HepG2 (cell line): ENCODE results near the gene ESYT2. TPM values are rescaled to one million over a fixed set of nuclear protein-coding genes. Genes with fewer than 3 reads are reported as not detected.

Source experiments
- AKAP8 ChIP-seq: sonication (generic); formaldehyde crosslinking; IDR thresholded peaks from 2 replicates; pipeline ENCODE4 v1.5.1; 2020; ENCODE audit warnings: mild to moderate bottlenecking, missing genetic modification reagents
- GFI1 ChIP-seq: sonication (generic); formaldehyde crosslinking; IDR thresholded peaks from 2 replicates; pipeline ENCODE4 v1.5.0; 2020; ENCODE audit warnings: missing genetic modification reagents, mild to moderate bottlenecking, borderline replicate concordance
- ISL2 ChIP-seq: sonication (generic); formaldehyde crosslinking; IDR thresholded peaks from 2 replicates; pipeline ENCODE4 v1.5.0; 2020; ENCODE audit warnings: missing genetic modification reagents
- KAT2B ChIP-seq: fragments of 150-350 bp; IDR thresholded peaks from 2 replicates; pipeline ENCODE4 v1.6.1; 2014; ENCODE audit warnings: low read depth, low read length, borderline replicate concordance
- MTA3 ChIP-seq: sonication (generic); formaldehyde crosslinking; IDR thresholded peaks from 2 replicates; pipeline ENCODE4 v1.4.0; 2020; ENCODE audit warnings: missing genetic modification reagents
- TAF1 ChIP-seq: sonication (generic); formaldehyde crosslinking; IDR thresholded peaks from 2 replicates; pipeline ENCODE4 v1.4.0; 2020; ENCODE audit warnings: missing genetic modification reagents
- TCF12 ChIP-seq, 2 experiments: fragments of 450-650 bp in 1 of 2; sonication (generic) in 1 of 2; formaldehyde crosslinking in 1 of 2; IDR thresholded peaks; 2 replicates each; pipeline versions ENCODE4 v1.6.1 to v1.8.0; 2017 to 2022; ENCODE audit warnings: antibody characterized with exemption in 1 of 2, mild to moderate bottlenecking in 1 of 2, missing genetic modification reagents in 1 of 2, moderate library complexity in 1 of 2
- ZFP41 ChIP-seq: sonication (generic); formaldehyde crosslinking; IDR thresholded peaks from 2 replicates; pipeline ENCODE4 v1.4.0; 2020; ENCODE audit warnings: mild to moderate bottlenecking, missing genetic modification reagents, borderline replicate concordance
- ZNF484 ChIP-seq: sonication (generic); formaldehyde crosslinking; IDR thresholded peaks from 2 replicates; pipeline ENCODE4 v1.5.1; 2020; ENCODE audit warnings: mild to moderate bottlenecking, low read depth, missing genetic modification reagents, borderline replicate concordance
- polyA plus RNA-seq, 8 experiments: library from polyadenylated mRNA; depleted of rRNA in 3 of 8; stranded (reverse) in 7 of 8; unstranded in 1 of 8; fragments of >200 nt; fragmentation: Illumina TruSeq in 4 of 8; extraction: Trizol in 4 of 8; gene quantifications; 2 replicates each; pipeline versions ENCODE4 v1.2.1 to v1.2.3, GENCODE V29; 2011 to 2016; ENCODE audit warnings: low read depth in 4 of 8, missing spikeins in 1 of 8, mixed read lengths in 1 of 8; ENCODE audit not compliant: insufficient read depth in 1 of 8
- total RNA-seq, 5 experiments: library from RNA; depleted of rRNA; stranded (reverse); fragments of >200 nt; fragmentation: Illumina TruSeq; extraction: Trizol; gene quantifications; 2 replicates each; pipeline ENCODE4 v1.2.3, GENCODE V29; 2016; ENCODE audit warnings: low read depth in 1 of 5
- TF ChIP-seq, protein P1 (sequence below): sonication (generic); formaldehyde crosslinking; IDR thresholded peaks from 2 replicates; pipeline ENCODE4 v1.5.0; 2020; ENCODE audit warnings: mild to moderate bottlenecking, missing genetic modification reagents, borderline replicate concordance
- TF ChIP-seq, protein P2 (sequence below): sonication (generic); formaldehyde crosslinking; IDR thresholded peaks from 2 replicates; pipeline ENCODE4 v1.8.0; 2022; ENCODE audit warnings: mild to moderate bottlenecking, missing genetic modification reagents; ENCODE audit not compliant: insufficient replicate concordance
- TF ChIP-seq, protein P3 (sequence below): IDR thresholded peaks from 2 replicates; pipeline ENCODE4 v1.6.1; 2016; ENCODE audit warnings: mild to moderate bottlenecking, missing biosample characterization, missing genetic modification reagents
- TF ChIP-seq, protein P4 (sequence below): sonication (generic); formaldehyde crosslinking; IDR thresholded peaks from 2 replicates; pipeline ENCODE4 v1.4.0; 2020; ENCODE audit warnings: missing genetic modification reagents, borderline replicate concordance

The ESYT2 gene
- total and polyA plus RNA-seq, 2 of the 13 experiments (the other 11 are each of a cell fraction or from before 2014, with no cell fraction given), result 28.5 to 37.3 TPM

DNA sequence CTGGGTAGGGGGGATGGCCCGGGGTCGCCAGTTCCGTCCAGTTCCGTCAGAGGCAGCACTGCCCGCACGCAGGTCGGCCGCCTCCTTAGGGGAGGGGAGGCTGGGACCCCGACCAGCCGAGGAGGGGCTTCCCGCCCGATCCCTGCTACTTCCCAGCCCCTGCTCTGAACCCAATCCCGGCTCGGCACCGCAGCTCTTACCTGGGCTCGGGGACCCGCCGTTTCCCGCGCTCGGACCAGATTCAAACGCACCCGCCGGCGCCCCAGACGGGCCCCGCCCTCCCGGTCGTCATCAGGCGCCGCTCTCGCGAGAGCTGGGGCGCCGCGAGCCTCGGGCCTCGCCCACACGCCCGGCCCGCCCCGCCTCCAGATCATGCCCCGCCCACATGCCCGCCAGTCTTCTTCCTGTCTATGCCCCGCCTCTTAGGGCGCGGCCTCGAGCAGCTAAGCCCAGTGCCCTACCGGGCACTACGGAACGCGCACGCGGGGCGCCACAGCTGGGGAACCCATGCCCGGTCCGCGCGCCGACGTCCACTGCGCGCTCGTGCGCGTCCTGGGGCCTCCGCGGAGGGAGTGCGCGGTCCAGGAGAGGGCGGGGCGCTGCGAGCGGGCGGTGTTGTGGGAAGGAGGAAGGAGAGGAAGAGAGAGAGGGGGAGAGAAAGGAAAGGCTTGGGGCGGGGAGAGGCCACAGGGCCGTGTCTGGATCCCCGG lies 124.6 kb downstream of the ESYT2 start, which contains the start of gene NCAPG2 (continued):
- TF ChIP-seq ZNF484 (CRISPR knock-in tag) (no peak), ISL2 (no peak), ZFP41 (CRISPR knock-in tag) (0 out of 2 replicates have a peak, but pooled peaks have one; percentile 45), AKAP8 (CRISPR knock-in tag) (peak; percentile 90), KAT2B (no peak), GFI1 (CRISPR knock-in tag) (peak; percentile 57; the same call in 1 of the 2 replicates), TCF12 (IDR thresholded peaks at IDR 0.05) (no peak), TCF12 (CRISPR knock-in tag; IDR thresholded peaks at IDR 0.05) (no peak), MTA3 (CRISPR knock-in tag) (no peak), TAF1 (CRISPR knock-in tag) (peak; percentile 64)
- TF ChIP-seq, protein P1, sequence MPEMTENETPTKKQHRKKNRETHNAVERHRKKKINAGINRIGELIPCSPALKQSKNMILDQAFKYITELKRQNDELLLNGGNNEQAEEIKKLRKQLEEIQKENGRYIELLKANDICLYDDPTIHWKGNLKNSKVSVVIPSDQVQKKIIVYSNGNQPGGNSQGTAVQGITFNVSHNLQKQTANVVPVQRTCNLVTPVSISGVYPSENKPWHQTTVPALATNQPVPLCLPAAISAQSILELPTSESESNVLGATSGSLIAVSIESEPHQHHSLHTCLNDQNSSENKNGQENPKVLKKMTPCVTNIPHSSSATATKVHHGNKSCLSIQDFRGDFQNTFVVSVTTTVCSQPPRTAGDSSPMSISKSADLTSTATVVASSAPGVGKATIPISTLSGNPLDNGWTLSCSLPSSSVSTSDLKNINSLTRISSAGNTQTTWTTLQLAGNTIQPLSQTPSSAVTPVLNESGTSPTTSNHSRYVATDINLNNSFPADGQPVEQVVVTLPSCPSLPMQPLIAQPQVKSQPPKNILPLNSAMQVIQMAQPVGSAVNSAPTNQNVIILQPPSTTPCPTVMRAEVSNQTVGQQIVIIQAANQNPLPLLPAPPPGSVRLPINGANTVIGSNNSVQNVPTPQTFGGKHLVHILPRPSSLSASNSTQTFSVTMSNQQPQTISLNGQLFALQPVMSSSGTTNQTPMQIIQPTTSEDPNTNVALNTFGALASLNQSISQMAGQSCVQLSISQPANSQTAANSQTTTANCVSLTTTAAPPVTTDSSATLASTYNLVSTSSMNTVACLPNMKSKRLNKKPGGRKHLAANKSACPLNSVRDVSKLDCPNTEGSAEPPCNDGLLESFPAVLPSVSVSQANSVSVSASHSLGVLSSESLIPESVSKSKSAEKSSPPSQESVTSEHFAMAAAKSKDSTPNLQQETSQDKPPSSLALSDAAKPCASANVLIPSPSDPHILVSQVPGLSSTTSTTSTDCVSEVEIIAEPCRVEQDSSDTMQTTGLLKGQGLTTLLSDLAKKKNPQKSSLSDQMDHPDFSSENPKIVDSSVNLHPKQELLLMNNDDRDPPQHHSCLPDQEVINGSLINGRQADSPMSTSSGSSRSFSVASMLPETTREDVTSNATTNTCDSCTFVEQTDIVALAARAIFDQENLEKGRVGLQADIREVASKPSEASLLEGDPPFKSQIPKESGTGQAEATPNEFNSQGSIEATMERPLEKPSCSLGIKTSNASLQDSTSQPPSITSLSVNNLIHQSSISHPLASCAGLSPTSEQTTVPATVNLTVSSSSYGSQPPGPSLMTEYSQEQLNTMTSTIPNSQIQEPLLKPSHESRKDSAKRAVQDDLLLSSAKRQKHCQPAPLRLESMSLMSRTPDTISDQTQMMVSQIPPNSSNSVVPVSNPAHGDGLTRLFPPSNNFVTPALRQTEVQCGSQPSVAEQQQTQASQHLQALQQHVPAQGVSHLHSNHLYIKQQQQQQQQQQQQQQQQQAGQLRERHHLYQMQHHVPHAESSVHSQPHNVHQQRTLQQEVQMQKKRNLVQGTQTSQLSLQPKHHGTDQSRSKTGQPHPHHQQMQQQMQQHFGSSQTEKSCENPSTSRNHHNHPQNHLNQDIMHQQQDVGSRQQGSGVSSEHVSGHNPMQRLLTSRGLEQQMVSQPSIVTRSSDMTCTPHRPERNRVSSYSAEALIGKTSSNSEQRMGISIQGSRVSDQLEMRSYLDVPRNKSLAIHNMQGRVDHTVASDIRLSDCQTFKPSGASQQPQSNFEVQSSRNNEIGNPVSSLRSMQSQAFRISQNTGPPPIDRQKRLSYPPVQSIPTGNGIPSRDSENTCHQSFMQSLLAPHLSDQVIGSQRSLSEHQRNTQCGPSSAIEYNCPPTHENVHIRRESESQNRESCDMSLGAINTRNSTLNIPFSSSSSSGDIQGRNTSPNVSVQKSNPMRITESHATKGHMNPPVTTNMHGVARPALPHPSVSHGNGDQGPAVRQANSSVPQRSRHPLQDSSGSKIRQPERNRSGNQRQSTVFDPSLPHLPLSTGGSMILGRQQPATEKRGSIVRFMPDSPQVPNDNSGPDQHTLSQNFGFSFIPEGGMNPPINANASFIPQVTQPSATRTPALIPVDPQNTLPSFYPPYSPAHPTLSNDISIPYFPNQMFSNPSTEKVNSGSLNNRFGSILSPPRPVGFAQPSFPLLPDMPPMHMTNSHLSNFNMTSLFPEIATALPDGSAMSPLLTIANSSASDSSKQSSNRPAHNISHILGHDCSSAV (CRISPR knock-in tag), result no peak
- TF ChIP-seq, protein P2, sequence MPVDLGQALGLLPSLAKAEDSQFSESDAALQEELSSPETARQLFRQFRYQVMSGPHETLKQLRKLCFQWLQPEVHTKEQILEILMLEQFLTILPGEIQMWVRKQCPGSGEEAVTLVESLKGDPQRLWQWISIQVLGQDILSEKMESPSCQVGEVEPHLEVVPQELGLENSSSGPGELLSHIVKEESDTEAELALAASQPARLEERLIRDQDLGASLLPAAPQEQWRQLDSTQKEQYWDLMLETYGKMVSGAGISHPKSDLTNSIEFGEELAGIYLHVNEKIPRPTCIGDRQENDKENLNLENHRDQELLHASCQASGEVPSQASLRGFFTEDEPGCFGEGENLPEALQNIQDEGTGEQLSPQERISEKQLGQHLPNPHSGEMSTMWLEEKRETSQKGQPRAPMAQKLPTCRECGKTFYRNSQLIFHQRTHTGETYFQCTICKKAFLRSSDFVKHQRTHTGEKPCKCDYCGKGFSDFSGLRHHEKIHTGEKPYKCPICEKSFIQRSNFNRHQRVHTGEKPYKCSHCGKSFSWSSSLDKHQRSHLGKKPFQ, result no peak
- TF ChIP-seq, protein P3, sequence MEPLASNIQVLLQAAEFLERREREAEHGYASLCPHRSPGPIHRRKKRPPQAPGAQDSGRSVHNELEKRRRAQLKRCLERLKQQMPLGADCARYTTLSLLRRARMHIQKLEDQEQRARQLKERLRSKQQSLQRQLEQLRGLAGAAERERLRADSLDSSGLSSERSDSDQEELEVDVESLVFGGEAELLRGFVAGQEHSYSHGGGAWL (CRISPR knock-in tag), result no peak; the same call in 1 of the 2 replicates
- TF ChIP-seq, protein P4, sequence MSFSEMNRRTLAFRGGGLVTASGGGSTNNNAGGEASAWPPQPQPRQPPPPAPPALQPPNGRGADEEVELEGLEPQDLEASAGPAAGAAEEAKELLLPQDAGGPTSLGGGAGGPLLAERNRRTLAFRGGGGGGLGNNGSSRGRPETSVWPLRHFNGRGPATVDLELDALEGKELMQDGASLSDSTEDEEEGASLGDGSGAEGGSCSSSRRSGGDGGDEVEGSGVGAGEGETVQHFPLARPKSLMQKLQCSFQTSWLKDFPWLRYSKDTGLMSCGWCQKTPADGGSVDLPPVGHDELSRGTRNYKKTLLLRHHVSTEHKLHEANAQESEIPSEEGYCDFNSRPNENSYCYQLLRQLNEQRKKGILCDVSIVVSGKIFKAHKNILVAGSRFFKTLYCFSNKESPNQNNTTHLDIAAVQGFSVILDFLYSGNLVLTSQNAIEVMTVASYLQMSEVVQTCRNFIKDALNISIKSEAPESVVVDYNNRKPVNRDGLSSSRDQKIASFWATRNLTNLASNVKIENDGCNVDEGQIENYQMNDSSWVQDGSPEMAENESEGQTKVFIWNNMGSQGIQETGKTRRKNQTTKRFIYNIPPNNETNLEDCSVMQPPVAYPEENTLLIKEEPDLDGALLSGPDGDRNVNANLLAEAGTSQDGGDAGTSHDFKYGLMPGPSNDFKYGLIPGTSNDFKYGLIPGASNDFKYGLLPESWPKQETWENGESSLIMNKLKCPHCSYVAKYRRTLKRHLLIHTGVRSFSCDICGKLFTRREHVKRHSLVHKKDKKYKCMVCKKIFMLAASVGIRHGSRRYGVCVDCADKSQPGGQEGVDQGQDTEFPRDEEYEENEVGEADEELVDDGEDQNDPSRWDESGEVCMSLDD (CRISPR knock-in tag), result no peak
